Suprapubic skin (tissue), 4 donors: ENCODE results near the gene PRR12.

Experiments used
- CTCF ChIP-seq, 2 donors: fragments of 200-600 bp in 1 of 2; fragments of 450-650 bp in 1 of 2; sonication (generic) in 1 of 2; IDR thresholded peaks; one replicate each; pipeline ENCODE4 v1.5.1; 2016 to 2019; ENCODE audit warnings: antibody characterized with exemption in 2 of 2, mild to moderate bottlenecking in 1 of 2, moderate library complexity in 1 of 2
- EP300 ChIP-seq: sonication (generic); formaldehyde crosslinking; IDR thresholded peaks from one replicate; pipeline ENCODE4 v1.6.1; 2017; ENCODE audit warnings: antibody characterized with exemption
- POLR2A ChIP-seq, 2 donors: fragments of 450-650 bp; IDR thresholded peaks; one replicate each; pipeline ENCODE4 v1.6.1; 2017; ENCODE audit warnings: antibody characterized with exemption in 2 of 2, mild to moderate bottlenecking in 2 of 2, moderate library complexity in 2 of 2
- POLR2AphosphoS5 ChIP-seq, 3 donors: sonication (generic); formaldehyde crosslinking; IDR thresholded peaks; one replicate each; pipeline ENCODE4 v1.6.1; 2017; ENCODE audit warnings: antibody characterized with exemption in 3 of 3

DNA sequence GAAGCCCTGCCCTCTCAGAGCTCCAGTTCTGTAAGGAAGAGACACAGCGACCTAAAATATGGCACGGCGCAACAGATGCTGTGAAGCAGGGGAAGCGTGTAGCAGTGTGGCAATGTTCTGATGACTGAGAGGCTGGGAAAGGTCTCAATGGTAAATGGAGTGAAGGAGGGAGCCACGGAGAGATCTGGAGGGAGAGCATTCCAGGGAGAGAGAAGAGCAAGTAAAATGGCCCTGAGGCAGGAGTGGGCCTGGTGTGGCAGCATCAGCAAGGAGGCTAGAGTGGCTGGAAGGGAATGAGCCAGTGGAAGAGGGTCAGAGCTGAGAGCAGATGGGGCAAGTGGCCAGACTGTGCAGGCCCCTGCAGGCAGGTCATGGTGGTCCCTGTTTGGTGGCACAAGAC lies 46.8 kb upstream of the PRR12 start:
- TF ChIP-seq CTCF (IDR thresholded peaks at IDR 0.05) = no peak
- no peak for TF ChIP-seq EP300
- no peak for TF ChIP-seq POLR2A (IDR thresholded peaks at IDR 0.05)
- no peak for TF ChIP-seq POLR2AphosphoS5 (IDR thresholded peaks at IDR 0.05)
